NT2/D1 (cell line): Measurements from ENCODE around the gene ALOX5.

ENCODE experiments used
- SUZ12 ChIP-seq: IDR thresholded peaks from 2 replicates; pipeline ENCODE4 v1.6.1; 2011; ENCODE audit not compliant: insufficient read length, insufficient read depth; ENCODE audit errors: extremely low read depth
- YY1 ChIP-seq: IDR thresholded peaks from 2 replicates; pipeline ENCODE4 v1.6.1; 2011; ENCODE audit not compliant: insufficient read length, insufficient read depth
- ZNF274 ChIP-seq: IDR thresholded peaks from 2 replicates; pipeline ENCODE4 v1.6.1; 2011; ENCODE audit warnings: mild to moderate bottlenecking, low read depth, low read length

DNA sequence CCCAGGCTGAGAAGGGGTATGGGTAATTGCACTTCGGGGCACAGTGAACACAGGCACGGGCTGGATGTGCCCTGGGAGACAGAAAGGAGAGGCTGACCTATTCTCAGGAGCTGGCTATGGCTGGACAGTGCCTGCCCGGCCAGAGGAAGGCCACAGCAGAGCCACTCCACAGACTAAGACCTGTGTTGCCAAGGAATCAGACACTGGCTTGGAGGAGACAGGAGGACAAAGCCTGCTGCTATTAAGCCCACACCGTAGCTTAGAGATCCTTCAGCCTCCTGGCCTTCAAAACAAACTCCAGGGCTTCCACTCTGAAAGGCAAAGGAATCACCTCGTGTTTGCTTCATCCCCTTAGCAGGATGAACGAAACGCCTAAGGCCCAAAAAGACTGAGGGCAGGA lies 82.2 kb downstream of the ALOX5 start:
- TF ChIP-seq SUZ12 (no peak), YY1 (no peak), ZNF274 (no peak)
